OCI-LY7 (cell line): ENCODE results near the gene POU6F2. TPM values are rescaled to one million over a fixed set of nuclear protein-coding genes. Genes with fewer than 3 reads are reported as not detected.

Experiments used
- BruUV-seq: library from RNA; stranded (reverse); fragments of 400-500 nt; replicated peaks from 2 replicates; lab custom pipeline; 2021; lab: Mats Ljungman, UMichigan
- CTCF ChIA-PET: fragments of 300-600 bp; sonication (Branson Sonifier 250); formaldehyde crosslinking; loops from one replicate; lab custom pipeline; 2022; ENCODE audit warnings: antibody characterized with exemption; ENCODE audit not compliant: unreplicated experiment; lab: Charles Lee
- POLR2A ChIA-PET: fragments of 300-600 bp; sonication (Branson Sonifier 250); formaldehyde crosslinking; loops from one replicate; lab custom pipeline; 2022; ENCODE audit warnings: antibody characterized with exemption; lab: Charles Lee
- DNase-seq: peaks from one replicate; pipeline ENCODE4 v3.0.0-alpha.2; 2015; ENCODE audit warnings: low spot score
- H2AFZ ChIP-seq: fragments of 200-600 bp; sonication (generic), shearing (Covaris generic); 2 replicates; pipeline ENCODE4 v1.6.1; 2014; ENCODE audit warnings: mild to moderate bottlenecking, antibody characterized with exemption, low read length, moderate library complexity
- H3K27ac ChIP-seq: fragments of 200-600 bp; sonication (generic); 2 replicates; pipeline ENCODE4 v1.5.1; 2014; ENCODE audit warnings: mixed run types, low read depth, mild to moderate bottlenecking, moderate library complexity, low read length, inconsistent platforms; ENCODE audit not compliant: poor library complexity, severe bottlenecking
- H3K36me3 ChIP-seq: fragments of 200-600 bp; sonication (generic); 2 replicates; pipeline ENCODE4 v1.6.1; 2014; ENCODE audit warnings: mild to moderate bottlenecking, antibody characterized with exemption, low read length, moderate library complexity, mixed read lengths; ENCODE audit not compliant: insufficient read depth
- H3K4me1 ChIP-seq: fragments of 200-600 bp; sonication (generic); 2 replicates; pipeline ENCODE4 v1.5.1; 2014; ENCODE audit warnings: mild to moderate bottlenecking, low read length; ENCODE audit not compliant: insufficient read depth, poor library complexity, severe bottlenecking
- H3K4me2 ChIP-seq: fragments of 200-600 bp; sonication (generic); 2 replicates; pipeline ENCODE4 v1.6.1; 2014; ENCODE audit warnings: mild to moderate bottlenecking, low read length
- H3K4me3 ChIP-seq: fragments of 200-600 bp; sonication (generic); 2 replicates; pipeline ENCODE4 v1.5.1; 2014; ENCODE audit warnings: mild to moderate bottlenecking, low read depth, low read length; ENCODE audit not compliant: poor library complexity, severe bottlenecking
- H3K79me2 ChIP-seq: fragments of 200-600 bp; sonication (generic); 2 replicates; pipeline ENCODE4 v1.6.1; 2016; ENCODE audit warnings: low read depth, mild to moderate bottlenecking, low read length, moderate library complexity, mixed read lengths; ENCODE audit not compliant: insufficient read depth
- H3K9me2 ChIP-seq: fragments of 200-600 bp; sonication (generic); 2 replicates; pipeline ENCODE4 v1.6.1; 2016; ENCODE audit warnings: mild to moderate bottlenecking, low read length, mixed read lengths; ENCODE audit not compliant: insufficient read depth
- H3K9me3 ChIP-seq: fragments of 200-600 bp; sonication (generic); 2 replicates; pipeline ENCODE4 v1.6.1; 2014; ENCODE audit warnings: mild to moderate bottlenecking, mixed run types, low read length, mixed read lengths
- H4K20me1 ChIP-seq: fragments of 200-600 bp; sonication (generic); 2 replicates; pipeline ENCODE4 v1.6.1; 2014; ENCODE audit warnings: mild to moderate bottlenecking, antibody characterized with exemption, low read length, moderate library complexity, mixed read lengths; ENCODE audit not compliant: insufficient read depth
- CTCF ChIP-seq: fragments of 200-600 bp; sonication (generic); conservative IDR thresholded peaks from 2 replicates; pipeline ENCODE4 v1.5.1; 2014; ENCODE audit warnings: mild to moderate bottlenecking, antibody characterized with exemption, low read length, moderate library complexity, mixed read lengths
- EZH2phosphoT487 ChIP-seq: fragments of 200-600 bp; sonication (generic); IDR thresholded peaks from 2 replicates; pipeline ENCODE4 v1.6.1; 2018; ENCODE audit warnings: low read depth, borderline replicate concordance, mild to moderate bottlenecking, mixed run types, antibody characterized with exemption, low read length, moderate library complexity, mixed read lengths
- intact Hi-C: fragments of 100-400 bp; cut with micrococcal nuclease; formaldehyde crosslinking; loops from one replicate; pipeline ENCODE4 v1.10.0; 2022; ENCODE audit not compliant: unreplicated experiment
- total RNA-seq, 2 experiments: library from RNA; depleted of rRNA in 1 of 2; stranded (reverse); fragments of >200 nt in 1 of 2; shearing (Covaris generic) in 1 of 2; gene quantifications; 2 replicates each; pipeline ENCODE4 v1.2.3, GENCODE V29; 2014 to 2022

POU6F2 gene
- total RNA-seq, 2 experiments from 2014 or later, result 0.40 TPM; not detected in 1

GRCh38 chr7:39293056-39293823 is 315.5 kb downstream of the POU6F2 start:
- no peaks in the 10 kb centered on the region for H3K9me2 ChIP-seq
- H2AFZ ChIP-seq, result no peak overlapping the region
- no peak for TF ChIP-seq CTCF
- no peak for TF ChIP-seq EZH2phosphoT487
- H3K27ac ChIP-seq, result no peak overlapping the region
- no peak overlapping the region for H3K4me2 ChIP-seq
- H3K4me1 ChIP-seq, result no peaks in the 10 kb centered on the region
- no peaks in the 10 kb centered on the region for H3K9me3 ChIP-seq
- ChIA-PET POLR2A (interaction anchor here (0.6 kb wide), 1 partner anchor 181 kb away, joined by 5 read pairs; no protein-coding TSS in a partner anchor), CTCF (no interaction called here)
- no peaks in the 10 kb centered on the region for H3K79me2 ChIP-seq
- H3K4me3 ChIP-seq, result no peak overlapping the region
- H3K36me3 ChIP-seq, result no peaks in the 10 kb centered on the region
- DNase-seq, result no peak
- no TSS peak for BruUV-seq
- H4K20me1 ChIP-seq, result no peaks in the 10 kb centered on the region
- intact Hi-C loops, result no loop called here

- DNase-seq, result no peak
- TF ChIP-seq EZH2phosphoT487 (no peak), CTCF (no peak)
- H3K9me3 ChIP-seq, result no peaks in the 10 kb centered on the region
- intact Hi-C loops, result no loop called here
- H3K4me2 ChIP-seq, result no peak overlapping the region
- no peaks in the 10 kb centered on the region for H3K4me1 ChIP-seq
- H3K27ac ChIP-seq, result no peak overlapping the region
- H3K9me2 ChIP-seq, result no peaks in the 10 kb centered on the region
- H3K36me3 ChIP-seq, result no peaks in the 10 kb centered on the region
- POLR2A ChIA-PET, result no interaction called here
- H4K20me1 ChIP-seq, result no peaks in the 10 kb centered on the region
- no peaks in the 10 kb centered on the region for H3K79me2 ChIP-seq
- no TSS peak for BruUV-seq
- no peak overlapping the region for H2AFZ ChIP-seq
- H3K4me3 ChIP-seq, result no peak overlapping the region
- CTCF ChIA-PET, result no interaction called here
These were observed 316.3 kb downstream of the POU6F2 start for GRCh38 chr7:39294022-39294421.

- no peaks in the 10 kb centered on the region for H3K79me2 ChIP-seq
- TF ChIP-seq CTCF, result no peak
- TF ChIP-seq EZH2phosphoT487, result no peak
These were observed 318.1 kb downstream of the POU6F2 start for GRCh38 chr7:39295796-39296195.

More at GRCh38 chr7:39295796-39296195, 318.1 kb downstream of the POU6F2 start:
- Histone ChIP-seq H3K9me2 (no peaks in the 10 kb centered on the region), H3K4me1 (no peaks in the 10 kb centered on the region), H3K27ac (no peak overlapping the region), H4K20me1 (no peaks in the 10 kb centered on the region), H3K4me2 (no peak overlapping the region), H2AFZ (no peak overlapping the region), H3K36me3 (no peaks in the 10 kb centered on the region), H3K4me3 (no peak overlapping the region), H3K9me3 (no peaks in the 10 kb centered on the region)
- ChIA-PET POLR2A (no interaction called here), CTCF (no interaction called here)
- BruUV-seq, result no TSS peak
- DNase-seq, result no peak
- intact Hi-C loops, result no loop called here
